ENCODE measurements around the gene ETV5. TPM values are rescaled to one million over a fixed set of nuclear protein-coding genes. Genes with fewer than 3 reads are reported as not detected.

Gene ETV5
- total RNA-seq, 1 donor from 2014 or later: 22.9 TPM

GRCh38 chr3:186059192-186059591, 49.7 kb downstream of the ETV5 start:
- H3K4me3 Mint-ChIP-seq (ENCODE audit: unreplicated experiment): no peak overlapping the region
- no peaks in the 10 kb centered on the region for H3K4me1 Mint-ChIP-seq (ENCODE audit: low read depth)
- TF ChIP-seq CTCF (IDR thresholded peaks at IDR 0.05): no peak
- no peaks in the 10 kb centered on the region for H3K27me3 Mint-ChIP-seq (ENCODE audit: low read depth)
- no peak for DNase-seq (ENCODE audit: low spot score)
- H3K36me3 Mint-ChIP-seq (ENCODE audit: low read depth): peaks cover 19% of the 10 kb centered on the region
- H3K9me3 Mint-ChIP-seq (ENCODE audit: low read depth): no peaks in the 10 kb centered on the region
- no peak overlapping the region for H3K27ac Mint-ChIP-seq (ENCODE audit: unreplicated experiment)

DNA sequence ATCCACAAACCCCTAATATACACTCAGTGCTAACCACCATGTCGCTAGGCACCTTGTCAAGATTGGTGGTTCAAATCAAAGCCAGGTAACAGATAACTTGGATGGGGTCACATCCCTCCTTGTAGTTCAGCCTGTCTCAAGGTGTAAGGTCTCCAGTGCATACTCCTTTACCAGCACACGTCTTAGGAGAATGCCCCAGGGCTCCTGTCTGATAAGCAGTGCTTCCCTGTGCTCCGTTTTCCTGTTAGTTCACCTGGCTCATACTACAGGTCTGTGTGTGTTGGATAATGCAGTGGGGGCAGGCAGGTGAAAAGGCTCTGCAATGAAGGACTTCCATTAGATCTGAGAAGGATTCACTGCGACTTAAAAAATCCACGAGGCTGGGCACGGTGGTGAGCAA, 50.7 kb downstream of the ETV5 start:
- H3K36me3 Mint-ChIP-seq (ENCODE audit: low read depth): peaks cover 14% of the 10 kb centered on the region
- H3K9me3 Mint-ChIP-seq (ENCODE audit: low read depth): no peaks in the 10 kb centered on the region
- no peak overlapping the region for H3K27ac Mint-ChIP-seq (ENCODE audit: unreplicated experiment)
- no peak overlapping the region for H3K4me3 Mint-ChIP-seq (ENCODE audit: unreplicated experiment)
- no peak for DNase-seq (ENCODE audit: low spot score)
- no peak for TF ChIP-seq CTCF (IDR thresholded peaks at IDR 0.05)
- H3K4me1 Mint-ChIP-seq (ENCODE audit: low read depth): no peaks in the 10 kb centered on the region
- no peaks in the 10 kb centered on the region for H3K27me3 Mint-ChIP-seq (ENCODE audit: low read depth)

DNA sequence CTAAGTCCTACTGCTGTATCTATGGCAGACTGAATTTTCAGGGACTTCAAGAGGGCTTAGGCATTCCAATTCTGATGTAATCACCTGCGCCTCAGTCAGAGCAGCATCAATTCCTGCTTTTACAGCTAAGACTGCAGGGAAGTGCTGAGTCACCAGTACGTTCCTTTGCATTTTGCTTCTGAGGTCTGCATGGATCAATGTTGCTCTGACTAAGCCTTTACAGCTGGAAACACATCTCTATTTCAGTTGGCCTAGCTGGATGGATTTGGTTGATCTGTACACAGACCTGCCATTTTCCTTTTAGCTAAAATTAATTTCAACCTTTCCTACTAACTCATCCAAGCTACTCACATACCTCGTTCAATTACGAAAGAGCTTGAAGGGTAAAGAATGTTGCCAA, 51.3 kb downstream of the ETV5 start:
- no peak for DNase-seq (ENCODE audit: low spot score)
- Mint-ChIP-seq H3K9me3 (ENCODE audit: low read depth) (no peaks in the 10 kb centered on the region), H3K27ac (ENCODE audit: unreplicated experiment) (no peak overlapping the region), H3K27me3 (ENCODE audit: low read depth) (no peaks in the 10 kb centered on the region), H3K4me1 (ENCODE audit: low read depth) (no peaks in the 10 kb centered on the region), H3K36me3 (ENCODE audit: low read depth) (peaks cover 13% of the 10 kb centered on the region), H3K4me3 (ENCODE audit: unreplicated experiment) (no peak overlapping the region)
- no peak for TF ChIP-seq CTCF (IDR thresholded peaks at IDR 0.05)

- Mint-ChIP-seq H3K27ac (ENCODE audit: unreplicated experiment) (no peak overlapping the region), H3K36me3 (ENCODE audit: low read depth) (peaks cover 19% of the 10 kb centered on the region), H3K4me3 (ENCODE audit: unreplicated experiment) (no peak overlapping the region), H3K9me3 (ENCODE audit: low read depth) (no peaks in the 10 kb centered on the region), H3K27me3 (ENCODE audit: low read depth) (no peaks in the 10 kb centered on the region), H3K4me1 (ENCODE audit: low read depth) (no peaks in the 10 kb centered on the region)
- TF ChIP-seq CTCF (IDR thresholded peaks at IDR 0.05): no peak
- DNase-seq (ENCODE audit: low spot score): no peak
Observed at GRCh38 chr3:186054792-186055352, 54.0 kb downstream of the ETV5 start.

DNA sequence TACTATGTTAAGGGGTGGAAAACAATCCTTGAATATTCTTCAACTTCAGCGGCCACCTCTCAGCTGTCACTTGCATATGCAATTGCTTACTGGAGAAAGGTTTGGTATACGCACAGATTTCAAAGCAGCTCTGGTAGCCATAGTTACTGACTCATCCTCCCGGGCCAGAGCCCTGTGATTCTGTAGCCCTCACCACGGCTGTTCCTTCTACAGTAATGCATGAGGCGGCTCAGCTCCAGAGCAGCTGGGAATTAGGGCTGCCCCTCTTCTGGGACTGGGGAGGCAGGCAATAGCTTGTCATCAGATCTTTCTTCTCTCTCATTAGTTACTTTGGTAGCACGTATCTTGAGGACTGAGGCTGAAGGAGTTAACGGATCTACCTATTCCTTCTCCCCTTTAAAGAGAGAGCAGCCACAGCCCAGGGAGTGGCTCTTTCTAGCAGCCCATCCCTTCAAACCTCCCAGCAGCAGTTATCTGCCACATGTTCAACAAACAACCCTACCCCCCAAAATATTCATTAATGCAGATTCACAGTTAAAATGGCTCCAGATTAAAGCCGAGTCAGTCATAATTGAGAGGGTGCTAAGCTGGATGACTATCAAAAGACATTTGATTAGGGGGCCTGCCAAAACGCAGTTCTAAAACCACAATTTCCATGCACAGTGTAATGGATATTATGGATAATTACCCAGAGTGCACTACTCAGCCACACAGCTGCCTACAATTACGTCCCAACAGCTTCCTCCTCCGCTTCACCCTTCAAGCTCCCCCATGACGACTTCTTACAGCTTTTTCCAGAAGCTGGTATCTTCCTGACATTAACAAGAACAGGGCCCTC, 54.7 kb downstream of the ETV5 start:
- DNase-seq (ENCODE audit: low spot score): no peak
- Mint-ChIP-seq H3K27ac (ENCODE audit: unreplicated experiment) (no peak overlapping the region), H3K27me3 (ENCODE audit: low read depth) (no peaks in the 10 kb centered on the region), H3K4me1 (ENCODE audit: low read depth) (no peaks in the 10 kb centered on the region), H3K36me3 (ENCODE audit: low read depth) (peaks cover 20% of the 10 kb centered on the region), H3K9me3 (ENCODE audit: low read depth) (no peaks in the 10 kb centered on the region), H3K4me3 (ENCODE audit: unreplicated experiment) (no peak overlapping the region)
- TF ChIP-seq CTCF (IDR thresholded peaks at IDR 0.05): no peak

All from chondrocyte (in vitro differentiated cells).